OCI-LY7 (cell line): Measurements from ENCODE around the gene ADCY7. TPM values are rescaled to one million over a fixed set of nuclear protein-coding genes. Genes with fewer than 3 reads are reported as not detected.

Experiments used
- BruUV-seq: library from RNA; stranded (reverse); fragments of 400-500 nt; replicated peaks from 2 replicates; lab custom pipeline; 2021; lab: Mats Ljungman, UMichigan
- CTCF ChIA-PET: fragments of 300-600 bp; sonication (Branson Sonifier 250); formaldehyde crosslinking; loops from one replicate; lab custom pipeline; 2022; ENCODE audit warnings: antibody characterized with exemption; ENCODE audit not compliant: unreplicated experiment; lab: Charles Lee
- POLR2A ChIA-PET: fragments of 300-600 bp; sonication (Branson Sonifier 250); formaldehyde crosslinking; loops from one replicate; lab custom pipeline; 2022; ENCODE audit warnings: antibody characterized with exemption; lab: Charles Lee
- DNase-seq: peaks from one replicate; pipeline ENCODE4 v3.0.0-alpha.2; 2015; ENCODE audit warnings: low spot score
- H2AFZ ChIP-seq: fragments of 200-600 bp; sonication (generic), shearing (Covaris generic); 2 replicates; pipeline ENCODE4 v1.6.1; 2014; ENCODE audit warnings: mild to moderate bottlenecking, antibody characterized with exemption, low read length, moderate library complexity
- H3K27ac ChIP-seq: fragments of 200-600 bp; sonication (generic); 2 replicates; pipeline ENCODE4 v1.5.1; 2014; ENCODE audit warnings: mixed run types, low read depth, mild to moderate bottlenecking, moderate library complexity, low read length, inconsistent platforms; ENCODE audit not compliant: poor library complexity, severe bottlenecking
- H3K36me3 ChIP-seq: fragments of 200-600 bp; sonication (generic); 2 replicates; pipeline ENCODE4 v1.6.1; 2014; ENCODE audit warnings: mild to moderate bottlenecking, antibody characterized with exemption, low read length, moderate library complexity, mixed read lengths; ENCODE audit not compliant: insufficient read depth
- H3K4me1 ChIP-seq: fragments of 200-600 bp; sonication (generic); 2 replicates; pipeline ENCODE4 v1.5.1; 2014; ENCODE audit warnings: mild to moderate bottlenecking, low read length; ENCODE audit not compliant: insufficient read depth, poor library complexity, severe bottlenecking
- H3K4me2 ChIP-seq: fragments of 200-600 bp; sonication (generic); 2 replicates; pipeline ENCODE4 v1.6.1; 2014; ENCODE audit warnings: mild to moderate bottlenecking, low read length
- H3K4me3 ChIP-seq: fragments of 200-600 bp; sonication (generic); 2 replicates; pipeline ENCODE4 v1.5.1; 2014; ENCODE audit warnings: mild to moderate bottlenecking, low read depth, low read length; ENCODE audit not compliant: poor library complexity, severe bottlenecking
- H3K79me2 ChIP-seq: fragments of 200-600 bp; sonication (generic); 2 replicates; pipeline ENCODE4 v1.6.1; 2016; ENCODE audit warnings: low read depth, mild to moderate bottlenecking, low read length, moderate library complexity, mixed read lengths; ENCODE audit not compliant: insufficient read depth
- H3K9me2 ChIP-seq: fragments of 200-600 bp; sonication (generic); 2 replicates; pipeline ENCODE4 v1.6.1; 2016; ENCODE audit warnings: mild to moderate bottlenecking, low read length, mixed read lengths; ENCODE audit not compliant: insufficient read depth
- H3K9me3 ChIP-seq: fragments of 200-600 bp; sonication (generic); 2 replicates; pipeline ENCODE4 v1.6.1; 2014; ENCODE audit warnings: mild to moderate bottlenecking, mixed run types, low read length, mixed read lengths
- H4K20me1 ChIP-seq: fragments of 200-600 bp; sonication (generic); 2 replicates; pipeline ENCODE4 v1.6.1; 2014; ENCODE audit warnings: mild to moderate bottlenecking, antibody characterized with exemption, low read length, moderate library complexity, mixed read lengths; ENCODE audit not compliant: insufficient read depth
- EZH2phosphoT487 ChIP-seq: fragments of 200-600 bp; sonication (generic); IDR thresholded peaks from 2 replicates; pipeline ENCODE4 v1.6.1; 2018; ENCODE audit warnings: low read depth, borderline replicate concordance, mild to moderate bottlenecking, mixed run types, antibody characterized with exemption, low read length, moderate library complexity, mixed read lengths
- intact Hi-C: fragments of 100-400 bp; cut with micrococcal nuclease; formaldehyde crosslinking; loops from one replicate; pipeline ENCODE4 v1.10.0; 2022; ENCODE audit not compliant: unreplicated experiment
- total RNA-seq, 2 experiments: library from RNA; depleted of rRNA in 1 of 2; stranded (reverse); fragments of >200 nt in 1 of 2; shearing (Covaris generic) in 1 of 2; gene quantifications; 2 replicates each; pipeline ENCODE4 v1.2.3, GENCODE V29; 2014 to 2022
- TF ChIP-seq, protein P1 (sequence below): fragments of 200-600 bp; sonication (generic); conservative IDR thresholded peaks from 2 replicates; pipeline ENCODE4 v1.5.1; 2014; ENCODE audit warnings: mild to moderate bottlenecking, antibody characterized with exemption, low read length, moderate library complexity, mixed read lengths

Gene ADCY7
- total RNA-seq, 2 experiments from 2014 or later, result 49.9 to 77.7 TPM

DNA sequence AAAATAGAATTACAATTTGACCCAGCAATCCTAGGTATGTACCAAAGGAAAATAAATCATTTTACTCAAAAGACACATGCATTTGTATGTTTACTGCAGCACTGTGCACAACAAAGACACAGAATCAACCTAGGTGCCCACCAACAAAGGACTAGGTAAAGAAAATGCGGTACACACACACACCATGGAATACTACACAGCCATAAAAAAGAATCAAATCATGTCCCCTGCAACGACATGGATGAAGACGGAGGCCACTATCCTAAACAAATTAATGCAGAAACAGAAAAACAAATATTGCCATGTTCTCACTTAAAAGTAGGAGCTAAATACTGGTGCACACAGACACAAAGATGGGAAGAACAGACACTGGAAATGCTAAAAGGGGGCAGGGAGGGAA, 66.2 kb downstream of the ADCY7 start:
- Histone ChIP-seq H3K27ac (no peak overlapping the region), H3K9me3 (no peaks in the 10 kb centered on the region), H3K4me3 (no peak overlapping the region), H3K9me2 (no peaks in the 10 kb centered on the region), H2AFZ (no peak overlapping the region), H3K79me2 (peaks cover 9% of the 10 kb centered on the region; the same call in 1 of the 2 replicates), H3K4me1 (peaks cover under 1% of the 10 kb centered on the region), H4K20me1 (no peaks in the 10 kb centered on the region), H3K4me2 (no peak overlapping the region), H3K36me3 (peaks cover 91% of the 10 kb centered on the region)
- TF ChIP-seq EZH2phosphoT487, result no peak
- TF ChIP-seq, protein P1, sequence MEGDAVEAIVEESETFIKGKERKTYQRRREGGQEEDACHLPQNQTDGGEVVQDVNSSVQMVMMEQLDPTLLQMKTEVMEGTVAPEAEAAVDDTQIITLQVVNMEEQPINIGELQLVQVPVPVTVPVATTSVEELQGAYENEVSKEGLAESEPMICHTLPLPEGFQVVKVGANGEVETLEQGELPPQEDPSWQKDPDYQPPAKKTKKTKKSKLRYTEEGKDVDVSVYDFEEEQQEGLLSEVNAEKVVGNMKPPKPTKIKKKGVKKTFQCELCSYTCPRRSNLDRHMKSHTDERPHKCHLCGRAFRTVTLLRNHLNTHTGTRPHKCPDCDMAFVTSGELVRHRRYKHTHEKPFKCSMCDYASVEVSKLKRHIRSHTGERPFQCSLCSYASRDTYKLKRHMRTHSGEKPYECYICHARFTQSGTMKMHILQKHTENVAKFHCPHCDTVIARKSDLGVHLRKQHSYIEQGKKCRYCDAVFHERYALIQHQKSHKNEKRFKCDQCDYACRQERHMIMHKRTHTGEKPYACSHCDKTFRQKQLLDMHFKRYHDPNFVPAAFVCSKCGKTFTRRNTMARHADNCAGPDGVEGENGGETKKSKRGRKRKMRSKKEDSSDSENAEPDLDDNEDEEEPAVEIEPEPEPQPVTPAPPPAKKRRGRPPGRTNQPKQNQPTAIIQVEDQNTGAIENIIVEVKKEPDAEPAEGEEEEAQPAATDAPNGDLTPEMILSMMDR, result no peak
- ChIA-PET POLR2A (interaction anchor here (0.6 kb wide), 1 partner anchor 164 kb away, joined by 3 read pairs; no protein-coding TSS in a partner anchor), CTCF (no interaction called here)
- DNase-seq, result no peak
- no TSS peak for BruUV-seq
- intact Hi-C loops, result no loop called here

DNA sequence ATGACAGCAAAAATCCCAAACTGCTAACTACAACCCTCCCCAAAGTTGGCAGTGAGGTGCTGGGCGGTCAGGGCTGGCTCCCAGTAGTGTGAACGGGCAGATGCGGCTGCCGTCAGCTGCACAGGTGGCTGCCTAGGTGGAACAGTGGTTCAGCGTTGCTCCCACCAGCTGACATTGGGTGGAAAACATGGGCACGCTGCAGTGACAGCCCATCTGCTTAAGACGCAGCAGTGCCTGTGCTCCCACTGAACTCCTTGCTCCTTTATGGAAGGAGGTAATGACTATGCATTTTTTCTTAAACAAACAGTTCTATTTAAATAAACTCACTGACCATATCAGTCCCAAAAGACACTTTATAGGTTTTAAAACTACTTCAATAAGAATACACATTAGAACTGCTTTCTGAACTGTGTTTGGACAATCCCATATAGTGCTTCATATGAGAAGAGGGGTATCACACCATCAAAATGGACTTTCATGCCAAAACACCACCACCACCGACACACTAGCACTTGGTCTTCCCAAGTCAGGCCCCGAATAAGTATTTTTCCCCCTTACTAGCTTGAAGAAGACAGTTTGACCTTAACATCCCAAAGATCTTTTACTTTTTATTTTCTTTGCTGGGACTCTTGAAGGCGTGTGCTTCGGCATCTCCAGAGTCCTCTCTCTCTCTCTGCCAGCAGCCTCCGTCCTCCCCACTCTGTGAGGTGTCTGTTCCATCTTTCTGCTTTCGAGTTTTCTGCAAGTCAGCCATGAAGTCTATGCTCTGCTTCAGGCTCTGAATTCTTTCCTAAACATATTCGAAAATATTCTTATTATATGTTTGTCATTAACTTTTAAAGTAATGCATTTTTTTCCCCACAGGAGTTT, 68.0 kb downstream of the ADCY7 start:
- TF ChIP-seq, protein P1, result no peak
- no peak for TF ChIP-seq EZH2phosphoT487
- H3K9me2 ChIP-seq, result no peaks in the 10 kb centered on the region
- intact Hi-C loops, result no loop called here
- no peak overlapping the region for H3K4me2 ChIP-seq
- H3K27ac ChIP-seq, result no peak overlapping the region
- ChIA-PET POLR2A (interaction anchor here (0.6 kb wide), 1 partner anchor 156 kb away, joined by 4 read pairs; no protein-coding TSS in a partner anchor), CTCF (no interaction called here)
- H4K20me1 ChIP-seq, result no peaks in the 10 kb centered on the region
- no TSS peak for BruUV-seq
- H3K4me3 ChIP-seq, result no peak overlapping the region
- DNase-seq, result no peak
- peaks cover 91% of the 10 kb centered on the region for H3K36me3 ChIP-seq
- no peaks in the 10 kb centered on the region for H3K4me1 ChIP-seq
- no peaks in the 10 kb centered on the region for H3K9me3 ChIP-seq
- no peak overlapping the region for H2AFZ ChIP-seq
- peaks cover 9% of the 10 kb centered on the region; the same call in 1 of the 2 replicates for H3K79me2 ChIP-seq
